GM21825 (cell line): ENCODE data around the gene DBX1.
"Not testable (repeated sequence)": the region's sequence is repeated elsewhere in the genome, so short reads cannot be mapped to it uniquely, and the experiment has no call there.

Experiments used
- ATAC-seq: cut with Tn5 transposase; IDR thresholded peaks from one replicate; pipeline ENCODE4 v1.9.1; 2021; ENCODE audit warnings: mild to moderate bottlenecking, moderate library complexity; ENCODE audit not compliant: unreplicated experiment

The DBX1 gene

GRCh38 chr11:20161923-20162744 lies 1.9 kb upstream of the DBX1 start:
- ATAC-seq: no peak

- ATAC-seq: no peak
Observed at GRCh38 chr11:20161230-20161918, 1.1 kb upstream of the DBX1 start.

GRCh38 chr11:20159466-20160381 lies 551 bp downstream of the DBX1 start:
- no peak for ATAC-seq

GRCh38 chr11:20158597-20159257 lies 1.5 kb downstream of the DBX1 start:
- no peak for ATAC-seq

DNA sequence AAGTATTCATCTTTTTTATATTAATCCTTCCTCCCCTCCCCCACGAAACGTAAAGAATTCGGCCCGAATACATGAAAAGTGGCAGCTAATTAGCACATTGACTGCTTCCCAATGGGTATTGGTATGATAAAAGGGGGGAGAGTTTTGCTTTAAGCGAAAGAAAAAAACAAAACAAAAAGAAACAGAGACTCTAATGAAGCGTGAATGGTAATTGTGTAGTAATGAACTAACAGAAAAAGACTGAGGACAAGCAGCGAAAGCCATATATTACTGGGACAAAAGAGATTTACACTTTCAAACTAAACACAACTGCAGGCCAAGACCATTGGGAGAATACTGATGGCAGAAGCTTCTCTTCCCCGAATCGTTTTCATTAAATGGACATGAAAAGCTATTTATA lies 2.5 kb downstream of the DBX1 start:
- ATAC-seq: no peak

DNA sequence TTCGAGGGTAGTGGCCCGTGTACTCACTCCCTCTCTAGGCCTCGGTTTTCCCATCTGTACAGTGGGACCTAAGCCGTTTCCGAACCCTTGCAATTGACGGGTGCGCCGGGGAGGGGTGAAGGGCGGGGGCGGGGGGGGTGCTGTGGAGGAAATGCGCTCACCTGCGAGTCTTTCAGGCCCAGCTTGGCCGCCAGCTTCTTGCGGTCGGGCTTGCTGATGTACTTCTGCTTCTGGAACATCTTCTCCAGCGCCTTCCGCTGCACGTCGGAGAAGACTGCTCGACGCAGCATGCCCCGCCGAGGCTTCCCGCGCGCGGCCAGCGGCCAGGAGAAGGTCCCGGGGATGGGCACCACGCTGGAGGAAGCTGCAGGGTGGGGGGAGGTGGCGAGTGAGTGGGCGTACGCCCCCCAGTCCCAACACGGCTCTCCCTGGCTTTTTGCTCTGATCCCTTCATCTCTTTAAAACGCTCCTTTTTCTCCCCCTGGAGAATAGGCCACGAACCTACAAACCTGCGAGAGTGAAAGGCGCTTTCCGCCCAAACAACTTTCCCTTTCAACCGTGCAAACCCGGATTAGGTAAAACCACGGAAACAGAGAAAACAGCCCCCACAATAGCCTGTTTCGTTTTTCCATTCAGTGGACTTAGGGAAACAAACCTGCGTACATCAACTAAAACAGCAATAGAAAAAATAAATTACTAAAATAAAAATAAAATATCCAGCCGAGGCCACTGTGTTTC lies 3.2 kb downstream of the DBX1 start:
- no peak for ATAC-seq

DNA sequence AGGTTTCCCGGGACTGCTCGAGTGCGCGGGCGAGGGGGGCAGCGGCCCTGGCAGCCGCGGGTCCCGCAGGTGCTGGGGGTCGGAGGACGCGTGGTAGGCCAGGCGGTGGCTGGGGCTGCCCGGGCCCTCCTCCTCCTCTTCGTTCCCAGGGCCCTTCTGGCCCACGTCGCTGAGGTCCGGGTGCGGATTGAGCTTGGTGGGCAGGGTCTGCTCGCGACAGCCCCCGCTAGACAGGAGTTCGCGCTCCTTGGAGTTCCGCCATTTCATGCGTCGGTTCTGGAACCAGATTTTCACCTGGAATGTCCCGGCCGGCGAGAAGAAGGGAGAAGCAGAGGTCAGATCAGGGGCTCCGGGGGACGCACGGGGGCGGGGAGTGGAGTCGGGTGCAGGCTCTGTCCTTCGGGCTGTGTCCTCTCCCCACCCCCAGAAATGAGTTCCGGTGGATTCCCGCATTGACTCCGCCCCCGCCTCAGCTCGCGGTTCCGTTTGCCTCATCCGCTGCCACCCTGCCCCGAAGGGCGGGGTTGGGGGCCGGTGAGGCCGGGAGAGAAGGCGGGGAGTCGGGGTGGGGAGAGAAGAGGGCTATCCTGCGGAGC lies 3.9 kb downstream of the DBX1 start:
- ATAC-seq: no peak

GRCh38 chr11:20155683-20156279 lies 4.5 kb downstream of the DBX1 start:
- no peak for ATAC-seq

- no peak for ATAC-seq
Observed at GRCh38 chr11:20154381-20154780, 5.9 kb downstream of the DBX1 start.

GRCh38 chr11:20138707-20139106 lies 21.6 kb downstream of the DBX1 start:
- no peak for ATAC-seq

DNA sequence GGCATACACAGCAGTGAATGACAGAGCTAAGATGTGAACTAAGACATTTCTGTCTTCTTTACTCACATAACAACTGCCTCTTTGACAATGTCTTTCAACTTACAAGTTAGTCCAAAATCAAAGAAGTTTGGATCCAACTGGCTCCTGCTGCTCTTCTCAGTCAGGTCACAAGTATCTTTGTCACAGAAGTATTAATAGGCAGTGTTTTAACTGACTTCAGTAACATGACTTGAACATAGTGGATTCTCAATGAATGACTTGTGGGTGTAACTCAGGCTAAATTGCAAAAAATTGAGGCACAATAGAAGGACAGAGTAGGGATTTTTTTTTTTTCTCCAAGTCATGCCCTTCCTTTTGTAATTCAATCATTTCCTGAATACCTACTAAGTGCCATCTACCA lies 22.6 kb downstream of the DBX1 start:
- no peak for ATAC-seq

- ATAC-seq: no peak
Observed at GRCh38 chr11:20134991-20135736, 25.1 kb downstream of the DBX1 start.

DNA sequence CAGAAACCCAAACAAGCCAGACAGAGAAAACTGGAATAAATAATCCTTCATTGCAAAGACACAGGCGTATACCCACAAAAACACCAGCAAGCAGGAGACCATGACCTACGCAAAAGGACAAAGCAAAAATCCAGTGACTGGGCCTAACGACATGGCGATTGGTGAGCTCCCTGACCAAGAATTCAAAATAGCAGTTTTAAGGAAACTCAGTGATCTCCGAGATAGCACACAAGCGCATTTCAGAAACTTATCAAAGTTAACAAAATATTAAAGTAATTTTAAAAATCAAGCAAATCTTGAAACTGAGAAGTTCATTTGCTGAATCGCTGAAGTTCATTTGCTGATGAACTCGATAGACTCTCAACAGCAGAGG lies 27.6 kb downstream of the DBX1 start:
- ATAC-seq: no peak

- no peak for ATAC-seq
Observed at GRCh38 chr11:20131788-20132666, 28.2 kb downstream of the DBX1 start.

GRCh38 chr11:20129665-20130064 lies 30.6 kb downstream of the DBX1 start:
- no peak for ATAC-seq

- not testable (repeated sequence) for ATAC-seq
Observed at GRCh38 chr11:20128528-20128825, 31.8 kb downstream of the DBX1 start.

DNA sequence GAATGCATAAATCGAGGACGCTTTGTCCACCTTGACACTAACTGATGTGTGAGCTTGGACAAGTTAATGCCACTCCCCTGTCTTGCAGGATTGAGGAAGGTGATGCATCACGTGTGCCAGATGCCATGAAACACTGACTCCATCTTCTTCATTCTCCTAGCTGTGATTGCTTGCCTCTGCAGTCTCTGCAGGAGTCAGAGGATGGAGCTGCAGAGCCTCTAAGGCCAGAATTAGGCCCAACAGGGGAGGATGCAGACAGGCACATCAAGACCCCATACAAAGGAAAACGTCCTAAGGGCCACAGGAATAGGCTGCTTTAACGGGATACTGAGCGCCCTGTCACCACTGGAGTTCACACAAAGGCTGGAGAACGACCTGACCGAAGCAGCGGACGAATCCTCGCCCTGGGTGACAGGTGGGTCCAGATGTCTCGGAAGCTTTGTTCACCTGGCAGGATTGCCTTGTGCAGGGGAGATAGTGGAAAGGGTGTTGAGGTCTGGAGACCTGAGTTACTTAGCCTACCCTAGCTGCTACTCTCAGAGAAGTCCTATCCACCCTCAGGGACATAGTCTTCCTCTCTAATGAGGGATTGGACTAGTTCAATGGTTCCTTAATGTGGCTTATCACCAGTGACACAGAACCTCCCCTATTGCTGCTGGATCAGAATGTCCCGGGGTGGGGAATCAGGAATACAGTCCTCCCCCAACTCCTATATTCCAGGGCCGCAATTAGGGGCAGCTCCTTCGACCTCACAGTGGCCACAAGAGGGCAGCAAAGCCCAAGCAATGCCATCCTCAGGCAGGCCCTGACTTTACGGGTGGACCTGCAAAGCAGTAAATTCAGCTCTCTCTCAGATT lies 32.4 kb downstream of the DBX1 start:
- peak; percentile 60 for ATAC-seq
